HepG2 (cell line): ENCODE data around the gene ZSCAN32. TPM values are rescaled to one million over a fixed set of nuclear protein-coding genes. Genes with fewer than 3 reads are reported as not detected.

Source experiments
- ATAC-seq: fragments of 200-7000 bp; cut with Tn5 transposase; 3 replicates; pipeline ENCODE4 v1.9.1; 2020; ENCODE audit warnings: mild to moderate bottlenecking, moderate library complexity
- BruUV-seq: library from RNA; stranded (reverse); fragments of 400-500 nt; replicated peaks from 2 replicates; lab custom pipeline; 2021; lab: Mats Ljungman, UMichigan
- CTCF ChIA-PET: fragments of 300-600 bp; formaldehyde crosslinking; extraction: SDS; loops from one replicate; lab custom pipeline; 2021; ENCODE audit warnings: low total read pairs, inconsistent platforms, low intra/inter-chr PET ratio; lab: Yijun Ruan, JAX
- POLR2A ChIA-PET: fragments of 350-600 bp; sonication (Branson Sonifier 250); formaldehyde crosslinking; loops from one replicate; lab custom pipeline; 2020; ENCODE audit warnings: antibody characterized with exemption, inconsistent platforms; lab: Yijun Ruan, JAX
- DNase-seq: peaks from one replicate; pipeline ENCODE4 v3.0.0-alpha.2; 2015; ENCODE audit warnings: low spot score
- FAIRE-seq: peaks from 3 replicates; lab custom pipeline; 2011; peaks lifted over from hg19 to GRCh38; lab: Jason Lieb, UNC
- H2AFZ ChIP-seq: one replicate; pipeline ENCODE4 v1.6.1; 2011; ENCODE audit warnings: low read length, inconsistent platforms
- H3K27ac ChIP-seq: fragments of 300-600 bp; 3 replicates; pipeline ENCODE4 v1.8.0; 2011; ENCODE audit warnings: mixed run types, mild to moderate bottlenecking, mixed read lengths, low read length, inconsistent platforms; ENCODE audit not compliant: insufficient read depth; ENCODE audit errors: extremely low read length
- H3K27me3 ChIP-seq, 2 experiments: fragments of 200-600 bp in 1 of 2; 2 replicates in 1 of 2; 3 replicates in 1 of 2; pipeline versions ENCODE4 v1.6.0 to v1.8.0; 2011; ENCODE audit warnings: low read length in 2 of 2, mild to moderate bottlenecking in 2 of 2, moderate library complexity in 2 of 2, inconsistent platforms in 1 of 2; ENCODE audit not compliant: insufficient read depth in 2 of 2, control insufficient read depth in 1 of 2
- H3K36me3 ChIP-seq, 2 experiments: fragments of 200-600 bp in 1 of 2; replicated peaks in 1 of 2; 2 replicates in 1 of 2; 3 replicates in 1 of 2; pipeline versions ENCODE4 v1.5.1 to v1.8.0; 2011; ENCODE audit warnings: low read length in 2 of 2, inconsistent platforms in 1 of 2; ENCODE audit not compliant: insufficient read depth in 2 of 2, control insufficient read depth in 1 of 2
- H3K4me1 ChIP-seq: 2 replicates; pipeline ENCODE4 v1.5.1; 2012; ENCODE audit warnings: low read length, inconsistent platforms; ENCODE audit not compliant: insufficient read depth
- H3K4me2 ChIP-seq: 2 replicates; pipeline ENCODE4 v1.6.0; 2011; ENCODE audit warnings: low read depth, low read length, inconsistent platforms
- H3K4me3 ChIP-seq, 3 experiments: fragments of 200-600 bp in 1 of 3; sonication (generic), shearing (Covaris generic) in 1 of 3; replicated peaks in 1 of 3; 2 replicates each; pipeline ENCODE4 v1.5.1; 2011 to 2016; ENCODE audit warnings: low read length in 3 of 3, inconsistent platforms in 2 of 3, low read depth in 2 of 3, mild to moderate bottlenecking in 2 of 3, control low read depth in 1 of 3, mixed read lengths in 1 of 3; ENCODE audit not compliant: insufficient read depth in 1 of 3
- H3K79me2 ChIP-seq: one replicate; pipeline ENCODE4 v1.6.1; 2011; ENCODE audit warnings: low read length, inconsistent platforms; ENCODE audit not compliant: insufficient read depth
- H3K9ac ChIP-seq: 2 replicates; pipeline ENCODE4 v1.6.0; 2011; ENCODE audit warnings: mild to moderate bottlenecking, low read depth, low read length, inconsistent platforms; ENCODE audit not compliant: insufficient read depth
- H3K9me3 ChIP-seq: 2 replicates; pipeline ENCODE4 v1.5.1; 2012; ENCODE audit warnings: mild to moderate bottlenecking, low read length
- H4K20me1 ChIP-seq: 2 replicates; pipeline ENCODE4 v1.6.0; 2011; ENCODE audit warnings: inconsistent platforms, mild to moderate bottlenecking, low read length, moderate library complexity; ENCODE audit not compliant: insufficient read depth
- ATF1 ChIP-seq: IDR thresholded peaks from 2 replicates; pipeline ENCODE4 v1.6.1; 2016; ENCODE audit warnings: mild to moderate bottlenecking, control low read depth
- EED ChIP-seq: sonication (generic); formaldehyde crosslinking; IDR thresholded peaks from 2 replicates; pipeline ENCODE4 v1.5.0; 2020; ENCODE audit warnings: mild to moderate bottlenecking, missing genetic modification reagents
- MIXL1 ChIP-seq: IDR thresholded peaks from 2 replicates; pipeline ENCODE4 v1.6.1; 2016
- MZF1 ChIP-seq: sonication (generic); formaldehyde crosslinking; IDR thresholded peaks from 2 replicates; pipeline ENCODE4 v1.8.1; 2023; ENCODE audit warnings: mild to moderate bottlenecking, missing genetic modification reagents, borderline replicate concordance
- SMARCC2 ChIP-seq: fragments of 450-650 bp; IDR thresholded peaks from 2 replicates; pipeline ENCODE4 v1.6.1; 2017; ENCODE audit warnings: antibody characterized with exemption, mild to moderate bottlenecking
- TCF7L2 ChIP-seq: IDR thresholded peaks from 2 replicates; pipeline ENCODE4 v1.6.1; 2011; ENCODE audit warnings: mild to moderate bottlenecking, low read depth, low read length, moderate library complexity
- ZFP90 ChIP-seq: sonication (generic); formaldehyde crosslinking; IDR thresholded peaks from 2 replicates; pipeline ENCODE4 v1.8.0; 2022; ENCODE audit warnings: missing genetic modification reagents, mild to moderate bottlenecking, inconsistent platforms, borderline replicate concordance
- ZNF674 ChIP-seq: sonication (generic); formaldehyde crosslinking; IDR thresholded peaks from 2 replicates; pipeline ENCODE4 v1.5.0; 2020; ENCODE audit warnings: low read depth, mild to moderate bottlenecking, missing genetic modification reagents
- WGBS: methylation state at CpG from one replicate; pipeline ENCODE4 v1.1.6; 2017; ENCODE audit warnings: low lambda C conversion rate; 5-methylcytosine and 5-hydroxymethylcytosine counted together
- in situ Hi-C: cut with HindIII; loops from 2 replicates; pipeline ENCODE4 v1.10.0; 2017; ENCODE audit warnings: low pct_unique_long_range_greater_than_20kb; ENCODE audit not compliant: extremely low pct_ligation_motif_present
- intact Hi-C: fragments of 100-400 bp; cut with micrococcal nuclease; formaldehyde crosslinking; loops from one replicate; pipeline ENCODE4 v1.10.0; 2022; ENCODE audit not compliant: unreplicated experiment
- polyA plus RNA-seq, 8 experiments: library from polyadenylated mRNA; depleted of rRNA in 3 of 8; stranded (reverse) in 7 of 8; unstranded in 1 of 8; fragments of >200 nt; fragmentation: Illumina TruSeq in 4 of 8; extraction: Trizol in 4 of 8; gene quantifications; 2 replicates each; pipeline versions ENCODE4 v1.2.1 to v1.2.3, GENCODE V29; 2011 to 2016; ENCODE audit warnings: low read depth in 4 of 8, missing spikeins in 1 of 8, mixed read lengths in 1 of 8; ENCODE audit not compliant: insufficient read depth in 1 of 8
- total RNA-seq, 5 experiments: library from RNA; depleted of rRNA; stranded (reverse); fragments of >200 nt; fragmentation: Illumina TruSeq; extraction: Trizol; gene quantifications; 2 replicates each; pipeline ENCODE4 v1.2.3, GENCODE V29; 2016; ENCODE audit warnings: low read depth in 1 of 5
- TF ChIP-seq, protein P1 (sequence below): sonication (generic); formaldehyde crosslinking; IDR thresholded peaks from 2 replicates; pipeline ENCODE4 v1.5.0; 2020; ENCODE audit warnings: mild to moderate bottlenecking, missing genetic modification reagents
- TF ChIP-seq, protein P2 (sequence below): sonication (generic); formaldehyde crosslinking; IDR thresholded peaks from 2 replicates; pipeline ENCODE4 v1.9.0; 2021; ENCODE audit warnings: missing genetic modification reagents, borderline replicate concordance

Gene ZSCAN32
- total and polyA plus RNA-seq, 2 of the 13 experiments (the other 11 are each of a cell fraction or from before 2014, with no cell fraction given), result 10.7 to 12.8 TPM

DNA sequence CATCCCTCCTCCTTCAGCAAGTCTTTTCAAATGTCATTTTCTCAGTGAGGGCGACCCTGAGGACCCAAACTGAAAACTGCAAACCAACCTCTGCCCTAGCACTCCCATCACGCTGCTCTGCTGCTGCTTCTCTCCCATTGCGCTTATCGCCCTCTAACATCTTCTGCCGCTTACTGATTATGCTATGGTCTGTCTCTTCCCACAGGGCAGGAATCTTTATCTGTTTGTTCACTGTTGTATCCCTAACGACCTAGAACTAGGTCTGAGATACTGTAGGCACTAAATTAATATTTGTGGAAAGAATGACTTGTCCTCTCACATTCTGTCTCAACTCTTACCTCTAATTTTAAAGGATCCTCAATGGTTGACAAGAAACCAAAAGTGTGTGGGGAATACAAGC lies 12.5 kb downstream of the ZSCAN32 start:
- Histone ChIP-seq H2AFZ (no peak overlapping the region), H3K4me1 (no peaks in the 10 kb centered on the region), H3K27me3 (no peaks in the 10 kb centered on the region), H3K9me3 (no peaks in the 10 kb centered on the region), H3K36me3 (peaks cover 10 to 44% of the 10 kb centered on the region in 2 experiments; a peak in 4 of 5 replicates), H3K9ac (no peak overlapping the region), H3K4me3 (no peak overlapping the region), H4K20me1 (no peaks in the 10 kb centered on the region), H3K4me2 (no peak overlapping the region), H3K79me2 (peaks cover 3% of the 10 kb centered on the region), H3K27ac (no peak overlapping the region)
- TF ChIP-seq MZF1 (CRISPR knock-in tag) (no peak), ZFP90 (CRISPR knock-in tag) (no peak), ATF1 (CRISPR knock-in tag) (no peak), SMARCC2 (no peak), EED (CRISPR knock-in tag) (no peak)
- FAIRE-seq, result no peak
- DNase-seq, result no peak
- ChIA-PET CTCF (no interaction called here), POLR2A (interaction anchor here (0.7 kb wide), 1 partner anchor 13 kb away, joined by 3 read pairs; the partner anchor contains the start of genes ZNF174 and ZSCAN32)
- intact Hi-C loops, result no loop called here
- 93% methylated on average over 6 of the region's 6 CpGs for WGBS
- in situ Hi-C loops, result no loop called here
- ATAC-seq, result no peak
- BruUV-seq, result no TSS peak

- no peaks in the 10 kb centered on the region for H3K27me3 ChIP-seq
- peaks cover 3 to 33% of the 10 kb centered on the region in 2 experiments; a peak in 4 of 5 replicates for H3K36me3 ChIP-seq
- no peak overlapping the region for H3K4me3 ChIP-seq
- no peak overlapping the region for H3K9ac ChIP-seq
- intact Hi-C loops (no loop called here), in situ Hi-C loops (no loop called here)
- ChIA-PET CTCF (no interaction called here), POLR2A (no interaction called here)
- 91% methylated on average over 7 of the region's 10 CpGs for WGBS
- peaks cover 6% of the 10 kb centered on the region for H3K79me2 ChIP-seq
- H2AFZ ChIP-seq, result no peak overlapping the region
- DNase-seq (no peak), FAIRE-seq (no peak), ATAC-seq (no peak)
- no peak overlapping the region for H3K4me2 ChIP-seq
- no peaks in the 10 kb centered on the region; the same call in 1 of the 2 replicates for H4K20me1 ChIP-seq
- H3K4me1 ChIP-seq, result peaks cover 3% of the 10 kb centered on the region; the same call in 1 of the 2 replicates
- no TSS peak for BruUV-seq
- H3K27ac ChIP-seq, result no peak overlapping the region
- no peaks in the 10 kb centered on the region for H3K9me3 ChIP-seq
- TF ChIP-seq ZNF674 (no peak), MIXL1 (CRISPR knock-in tag) (no peak), TCF7L2 (no peak)
- TF ChIP-seq, protein P1, sequence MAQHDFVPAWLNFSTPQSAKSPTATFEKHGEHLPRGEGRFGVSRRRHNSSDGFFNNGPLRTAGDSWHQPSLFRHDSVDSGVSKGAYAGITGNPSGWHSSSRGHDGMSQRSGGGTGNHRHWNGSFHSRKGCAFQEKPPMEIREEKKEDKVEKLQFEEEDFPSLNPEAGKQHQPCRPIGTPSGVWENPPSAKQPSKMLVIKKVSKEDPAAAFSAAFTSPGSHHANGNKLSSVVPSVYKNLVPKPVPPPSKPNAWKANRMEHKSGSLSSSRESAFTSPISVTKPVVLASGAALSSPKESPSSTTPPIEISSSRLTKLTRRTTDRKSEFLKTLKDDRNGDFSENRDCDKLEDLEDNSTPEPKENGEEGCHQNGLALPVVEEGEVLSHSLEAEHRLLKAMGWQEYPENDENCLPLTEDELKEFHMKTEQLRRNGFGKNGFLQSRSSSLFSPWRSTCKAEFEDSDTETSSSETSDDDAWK, result no peak
- TF ChIP-seq, protein P2, sequence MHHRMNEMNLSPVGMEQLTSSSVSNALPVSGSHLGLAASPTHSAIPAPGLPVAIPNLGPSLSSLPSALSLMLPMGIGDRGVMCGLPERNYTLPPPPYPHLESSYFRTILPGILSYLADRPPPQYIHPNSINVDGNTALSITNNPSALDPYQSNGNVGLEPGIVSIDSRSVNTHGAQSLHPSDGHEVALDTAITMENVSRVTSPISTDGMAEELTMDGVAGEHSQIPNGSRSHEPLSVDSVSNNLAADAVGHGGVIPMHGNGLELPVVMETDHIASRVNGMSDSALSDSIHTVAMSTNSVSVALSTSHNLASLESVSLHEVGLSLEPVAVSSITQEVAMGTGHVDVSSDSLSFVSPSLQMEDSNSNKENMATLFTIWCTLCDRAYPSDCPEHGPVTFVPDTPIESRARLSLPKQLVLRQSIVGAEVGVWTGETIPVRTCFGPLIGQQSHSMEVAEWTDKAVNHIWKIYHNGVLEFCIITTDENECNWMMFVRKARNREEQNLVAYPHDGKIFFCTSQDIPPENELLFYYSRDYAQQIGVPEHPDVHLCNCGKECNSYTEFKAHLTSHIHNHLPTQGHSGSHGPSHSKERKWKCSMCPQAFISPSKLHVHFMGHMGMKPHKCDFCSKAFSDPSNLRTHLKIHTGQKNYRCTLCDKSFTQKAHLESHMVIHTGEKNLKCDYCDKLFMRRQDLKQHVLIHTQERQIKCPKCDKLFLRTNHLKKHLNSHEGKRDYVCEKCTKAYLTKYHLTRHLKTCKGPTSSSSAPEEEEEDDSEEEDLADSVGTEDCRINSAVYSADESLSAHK (CRISPR knock-in tag), result no peak
Measured at GRCh38 chr16:3383045-3383448, 17.8 kb downstream of the ZSCAN32 start.
